H1 (cell line): ENCODE measurements around the gene ATP6V1C2. TPM values are rescaled to one million over a fixed set of nuclear protein-coding genes. Genes with fewer than 3 reads are reported as not detected.

ENCODE experiments used
- ASH2L ChIP-seq: fragments of 200-600, 300-600 bp; sonication (generic); IDR thresholded peaks from one replicate; pipeline ENCODE4 v1.7.1; 2017; ENCODE audit warnings: low read length
- BACH1 ChIP-seq: IDR thresholded peaks from 2 replicates; pipeline ENCODE4 v1.6.1; 2012; ENCODE audit warnings: low read length, improper control_type of control experiment
- CHD7 ChIP-seq: fragments of 300-600 bp; sonication (generic); IDR thresholded peaks from 2 replicates; pipeline ENCODE4 v1.7.1; 2012; ENCODE audit warnings: low read length, moderate library complexity, mild to moderate bottlenecking, inconsistent platforms; ENCODE audit not compliant: insufficient replicate concordance
- CTCF ChIP-seq, 3 experiments: IDR thresholded peaks; 1 replicate in 2 of 3; 2 replicates in 1 of 3; pipeline versions ENCODE4 v1.5.1 to v1.6.1; 2011; ENCODE audit warnings: low read length in 3 of 3, mild to moderate bottlenecking in 3 of 3, inconsistent platforms in 2 of 3, low read depth in 1 of 3, moderate library complexity in 1 of 3; ENCODE audit not compliant: insufficient read depth in 1 of 3; ENCODE audit errors: control extremely low read depth in 1 of 3
- EGR1 ChIP-seq: IDR thresholded peaks from 2 replicates; pipeline ENCODE4 v1.6.1; 2011; ENCODE audit warnings: low read depth, low read length, borderline replicate concordance
- KDM5A ChIP-seq: fragments of 200-600 bp; IDR thresholded peaks from 2 replicates; pipeline ENCODE4 v1.7.1; 2012; ENCODE audit warnings: mild to moderate bottlenecking, low read length, inconsistent platforms, mixed read lengths
- RFX5 ChIP-seq: IDR thresholded peaks from 2 replicates; pipeline ENCODE4 v1.6.1; 2011; ENCODE audit warnings: low read depth, low read length, improper control_type of control experiment, borderline replicate concordance
- SIRT6 ChIP-seq: IDR thresholded peaks from one replicate; pipeline ENCODE4 v1.7.1; 2012; ENCODE audit warnings: low read length, inconsistent platforms
- SUZ12 ChIP-seq: fragments of 200-600 bp; sonication (generic); IDR thresholded peaks from 2 replicates; pipeline ENCODE4 v1.6.1; 2012; ENCODE audit warnings: mild to moderate bottlenecking, inconsistent platforms, low read length, moderate library complexity, mixed read lengths
- TAF7 ChIP-seq: optimal IDR thresholded peaks from 2 replicates; pipeline ENCODE3; 2011; ENCODE audit warnings: low read depth, mild to moderate bottlenecking, inconsistent platforms, low read length, moderate library complexity, borderline replicate concordance
- polyA plus RNA-seq, 7 experiments: library from polyadenylated mRNA; depleted of rRNA in 3 of 7; stranded (reverse) in 5 of 7; unstranded in 2 of 7; fragments of >200 nt in 5 of 7; fragments of 200-250 nt in 2 of 7; gene quantifications; 1 replicate in 5 of 7; 2 replicates in 1 of 7; 4 replicates in 1 of 7; pipeline versions ENCODE4 v1.2.1 to v1.2.3, GENCODE V29; 2011 to 2013; ENCODE audit warnings: missing spikeins in 2 of 7, mixed read lengths in 2 of 7
- total RNA-seq: library from RNA; stranded (reverse); fragmentation: NEBNext Ultra II Directional; extraction: Animal tissue kit (Norgen Biotek cat#: 25700); gene quantifications from 2 replicates; pipeline ENCODE4 v1.2.1, GENCODE V29; 2021

Gene ATP6V1C2
- total and polyA plus RNA-seq, 2 of the 8 experiments (the other 6 are each of a cell fraction or from before 2014, with no cell fraction given): 0.29 to 0.74 TPM

- TF ChIP-seq CHD7 (no peak), SUZ12 (no peak), ASH2L (no peak), KDM5A (no peak), RFX5 (no peak), BACH1 (no peak), TAF7 (no peak), SIRT6 (no peak), CTCF (IDR thresholded peaks at IDR 0.05; ENCODE audit: control extremely low read depth in 1 of 3, insufficient read depth in 1 of 3, low read depth in 1 of 3, low read length in 3 of 3) (no peak), EGR1 (no peak)
Observed at GRCh38 chr2:10717628-10718027, 3.8 kb upstream of the ATP6V1C2 start (continued).
